GM10266 (cell line): ENCODE data around the gene C1QTNF12.
A peak's percentile ranks its signal among the peaks of the same experiment; 100 is the strongest.

Experiments used
- DNase-seq: peaks from one replicate; pipeline ENCODE4 v3.0.0; 2012; ENCODE audit errors: extremely low spot score
- CTCF ChIP-seq: IDR thresholded peaks from 2 replicates; pipeline ENCODE4 v1.5.1; 2012; ENCODE audit warnings: mild to moderate bottlenecking, low read depth; ENCODE audit not compliant: control insufficient read depth, insufficient read depth; ENCODE audit errors: missing control alignments

Gene C1QTNF12

GRCh38 chr1:1291548-1292441 lies 45.3 kb upstream of the C1QTNF12 start:
- TF ChIP-seq CTCF = peak; percentile 82
- DNase-seq = peak; percentile 88

- TF ChIP-seq CTCF = no peak
- DNase-seq = no peak
Measured at GRCh38 chr1:1291023-1291528, 44.6 kb upstream of the C1QTNF12 start.

GRCh38 chr1:1290238-1290731 lies 43.8 kb upstream of the C1QTNF12 start:
- peak; percentile 80 for DNase-seq
- TF ChIP-seq CTCF = peak; percentile 58

GRCh38 chr1:1287288-1288110 lies 41.0 kb upstream of the C1QTNF12 start:
- DNase-seq = no peak
- no peak for TF ChIP-seq CTCF

- no peak for TF ChIP-seq CTCF
- no peak for DNase-seq
Measured at GRCh38 chr1:1286313-1287261, 40.1 kb upstream of the C1QTNF12 start.

- no peak for TF ChIP-seq CTCF
- DNase-seq = no peak
Measured at GRCh38 chr1:1285611-1286311, 39.2 kb upstream of the C1QTNF12 start.
